Stimulated activated CD4-positive, alpha-beta T cell treated with anti-CD3 and anti-CD28 coated beads, Interleukin-15, amount 100 ng/mL, for 48 hours (primary cell): ENCODE results near the gene GNAL.
A peak's percentile ranks its signal among the peaks of the same experiment; 100 is the strongest.
"Not testable (repeated sequence)": the region's sequence is repeated elsewhere in the genome, so short reads cannot be mapped to it uniquely, and the experiment has no call there.

ENCODE experiments used
- DNase-seq, 2 donors: peaks; one replicate each; pipeline ENCODE4 v3.0.0-alpha.2; 2020; ENCODE audit warnings: low read depth in 2 of 2

Gene GNAL

DNA sequence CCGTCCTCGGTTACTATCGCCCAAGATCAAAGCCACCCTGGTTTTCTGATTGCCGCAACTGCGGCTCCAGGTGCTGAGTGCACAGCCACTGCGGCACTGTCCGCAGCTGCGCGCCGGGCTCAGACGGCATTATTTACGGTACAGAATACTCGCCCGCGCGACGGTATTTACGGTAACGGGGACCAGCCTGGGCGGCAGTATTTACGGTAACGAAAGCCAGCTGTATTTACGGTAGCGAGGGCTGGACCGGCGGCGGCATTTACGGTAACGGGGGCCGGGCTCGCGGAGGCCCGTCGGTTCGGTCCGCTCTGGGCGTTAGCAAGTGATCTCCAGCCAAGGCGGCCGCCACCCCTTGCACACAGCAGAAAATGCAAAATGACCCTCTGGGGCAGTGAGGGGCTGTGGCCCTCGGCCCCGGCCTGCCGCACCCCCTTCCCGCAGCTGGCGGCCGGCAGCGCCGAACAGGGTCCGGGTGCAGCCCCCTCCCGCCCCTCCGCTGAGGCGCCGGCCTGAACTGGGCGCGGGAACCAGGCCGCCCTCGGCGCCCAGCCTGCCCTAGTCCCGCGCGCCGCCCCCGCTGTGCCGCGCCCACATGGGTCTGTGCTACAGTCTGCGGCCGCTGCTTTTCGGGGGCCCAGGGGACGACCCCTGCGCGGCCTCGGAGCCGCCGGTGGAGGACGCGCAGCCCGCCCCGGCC, at the start of gene GNAL:
TSS of gene GNAL (plus strand) at position 293 of the 697 bp plus-strand sequence. CDS start at position 593, 300 bp downstream.
- peak; percentile 45 to 47 for DNase-seq

DNA sequence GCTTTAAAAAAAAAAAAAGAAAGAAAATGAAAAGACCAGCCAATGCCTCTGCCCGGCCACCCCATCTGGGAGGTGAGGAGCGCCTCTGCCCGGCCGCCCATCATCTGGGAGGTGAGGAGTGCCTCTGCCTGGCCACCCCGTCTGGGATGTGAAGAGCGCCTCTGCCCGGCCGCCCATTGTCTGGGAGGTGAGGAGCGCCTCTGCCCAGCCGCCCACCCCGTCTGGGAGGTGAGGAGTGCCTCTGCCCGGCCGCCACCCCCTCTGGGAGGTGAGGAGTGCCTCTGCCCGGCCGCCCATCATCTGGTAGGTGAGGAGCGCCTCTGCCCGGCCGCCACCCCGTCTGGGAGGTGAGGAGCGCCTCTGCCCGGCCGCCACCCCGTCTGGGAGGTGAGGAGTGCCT, 41.8 kb upstream of the GNAL start:
- DNase-seq: not testable (repeated sequence)

DNA sequence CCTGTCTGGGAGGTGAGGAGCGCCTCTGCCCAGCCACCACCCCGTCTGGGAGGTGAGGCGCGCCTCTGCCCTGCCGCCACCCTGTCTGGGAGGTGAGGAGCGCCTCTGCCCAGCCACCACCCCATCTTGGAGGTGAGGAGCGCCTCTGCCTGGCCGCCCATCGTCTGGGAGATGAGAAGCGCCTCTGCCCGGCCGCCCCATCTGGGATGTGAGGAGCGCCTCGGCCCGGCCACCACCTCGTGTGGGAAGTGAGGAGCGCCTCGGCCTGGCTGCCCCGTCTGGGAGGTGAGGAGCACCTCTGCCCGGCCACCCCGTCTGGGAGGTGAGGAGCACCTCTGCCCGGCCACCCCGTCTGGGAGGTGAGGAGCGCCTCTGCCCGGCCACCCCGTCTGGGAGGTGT, 41.3 kb upstream of the GNAL start:
- DNase-seq: not testable (repeated sequence)

DNA sequence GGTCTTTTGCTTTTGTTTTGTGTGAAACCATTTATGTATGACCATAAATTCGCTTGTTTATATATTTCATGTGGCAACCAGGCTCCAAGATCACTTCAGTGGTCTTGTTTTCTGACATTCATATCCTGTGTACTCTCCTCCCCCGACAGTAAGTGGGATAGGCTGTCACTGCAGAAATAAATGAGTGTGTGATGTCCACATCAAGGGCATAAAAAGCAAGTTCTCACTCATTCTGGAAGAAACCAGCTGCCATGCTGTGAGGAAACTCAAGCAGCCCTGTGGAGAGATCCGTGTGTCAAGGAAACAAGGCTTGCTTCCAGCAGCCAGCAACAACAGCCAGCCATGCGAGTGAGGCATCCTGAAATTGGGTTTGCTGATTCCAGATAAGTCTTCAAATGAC, 39.2 kb upstream of the GNAL start:
- no peak for DNase-seq

DNA sequence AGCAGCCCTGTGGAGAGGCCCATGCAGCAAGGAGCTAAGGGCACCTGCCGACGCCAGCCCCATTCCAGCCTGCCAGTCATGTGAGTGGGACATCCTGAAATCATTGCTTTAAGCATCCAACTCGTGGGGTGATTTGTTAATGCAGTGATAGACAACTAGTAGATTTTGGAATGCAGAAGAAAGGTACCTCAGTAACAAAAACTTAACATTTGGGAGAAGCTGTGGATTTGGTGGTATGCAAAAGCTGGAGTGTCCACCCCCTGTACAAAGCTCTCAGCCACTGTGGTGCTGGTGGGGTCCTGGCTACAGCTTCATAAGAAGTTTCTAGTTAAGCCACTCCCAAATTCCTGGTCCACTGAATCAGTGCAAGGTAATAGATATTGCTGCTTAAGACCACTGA, 37.2 kb upstream of the GNAL start:
- no peak for DNase-seq

DNA sequence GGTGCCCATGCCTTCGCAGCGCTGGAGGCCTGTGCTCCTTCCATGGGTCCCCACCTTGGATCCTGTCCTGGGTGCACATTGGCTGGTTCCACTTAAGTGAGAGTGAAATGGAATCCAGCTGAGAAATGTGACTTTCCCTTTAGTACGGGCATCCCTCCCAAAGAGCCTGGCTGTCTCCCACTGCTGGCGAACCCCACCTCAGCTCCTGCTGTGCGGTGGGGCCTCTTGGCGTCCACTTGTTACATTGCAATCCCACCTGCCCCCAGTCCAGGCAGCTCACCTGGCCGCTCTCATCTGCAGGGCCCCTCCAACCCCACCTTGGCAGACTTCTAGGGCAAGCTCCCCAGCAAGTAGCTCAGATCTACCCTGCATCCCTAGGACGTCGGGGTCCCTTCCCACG, 35.5 kb upstream of the GNAL start:
- no peak for DNase-seq

DNA sequence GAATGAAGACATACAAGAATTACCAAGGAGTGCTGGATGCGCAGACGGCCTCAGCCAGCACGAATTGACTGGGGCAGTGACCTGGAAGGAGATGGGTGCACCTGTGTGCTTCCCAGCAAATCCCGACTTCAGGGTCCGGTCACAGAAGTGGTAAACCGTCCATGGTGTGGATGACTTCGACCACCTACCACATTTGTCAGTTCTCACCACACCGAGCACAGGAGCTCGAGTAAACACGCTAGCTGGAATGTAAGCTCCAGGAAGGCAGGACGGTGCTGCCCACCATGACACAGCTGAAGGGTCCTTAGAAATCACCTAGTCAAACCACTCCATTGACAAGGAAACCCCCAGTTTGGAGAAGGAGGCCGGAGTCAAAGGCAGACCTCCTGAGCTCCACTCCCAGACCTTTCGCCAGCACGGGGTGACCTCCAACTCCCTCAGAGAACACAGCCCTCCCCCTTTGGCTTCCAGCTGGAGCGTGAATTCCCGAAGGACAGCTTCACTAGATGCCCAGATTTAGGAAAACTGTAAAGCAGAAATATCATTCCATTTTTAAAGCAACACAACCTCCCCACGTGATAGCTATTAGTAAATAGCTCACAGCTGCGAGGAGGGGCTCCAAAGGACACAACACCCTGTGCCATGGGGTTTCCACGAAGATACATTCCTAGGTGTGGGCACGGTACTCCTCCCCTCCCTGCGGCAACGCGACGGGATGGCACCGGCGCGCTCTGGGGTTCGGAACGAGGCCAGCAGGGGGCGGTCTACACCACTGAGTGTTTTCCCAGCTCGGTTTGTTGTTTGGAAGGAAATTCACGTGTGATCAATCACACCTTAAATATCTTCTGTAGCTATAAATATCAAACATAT, 34.1 kb upstream of the GNAL start:
- DNase-seq: peak; percentile 20 to 46

DNA sequence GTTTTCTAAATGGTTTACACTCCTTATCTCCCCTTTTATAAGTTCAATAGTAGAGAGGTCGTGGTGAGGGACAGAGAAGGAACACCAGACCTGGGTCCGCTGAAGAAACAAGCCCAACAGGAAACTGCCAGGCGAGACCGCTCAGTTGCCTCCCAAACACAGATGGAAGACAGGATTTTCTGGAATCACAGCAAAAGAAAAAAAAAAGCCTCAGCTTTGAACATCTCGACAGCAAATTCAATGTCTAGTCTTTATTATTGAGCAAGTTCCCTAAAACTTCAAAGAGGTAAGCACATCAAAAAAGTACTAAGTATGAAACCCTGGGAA, 33.5 kb upstream of the GNAL start:
- DNase-seq: no peak

DNA sequence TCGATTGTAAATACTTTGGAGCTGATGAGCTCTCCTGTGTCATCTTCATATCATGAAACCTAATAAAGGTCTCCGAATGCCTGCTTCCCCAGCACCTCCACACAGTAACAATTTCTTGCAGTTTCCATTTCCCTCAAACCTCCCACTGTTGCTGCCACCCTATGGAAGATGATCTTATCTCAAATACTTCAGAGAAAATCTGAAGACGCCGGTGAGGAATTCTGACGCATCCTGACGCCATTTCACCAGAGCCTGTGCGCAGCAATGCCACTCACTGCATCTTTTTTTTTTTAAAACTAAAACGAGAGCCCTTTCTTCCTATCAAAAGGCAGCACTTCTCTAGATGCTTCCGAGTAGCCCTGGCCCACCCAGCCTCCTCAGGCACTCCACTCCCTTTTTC, 31.9 kb upstream of the GNAL start:
- DNase-seq: no peak

DNA sequence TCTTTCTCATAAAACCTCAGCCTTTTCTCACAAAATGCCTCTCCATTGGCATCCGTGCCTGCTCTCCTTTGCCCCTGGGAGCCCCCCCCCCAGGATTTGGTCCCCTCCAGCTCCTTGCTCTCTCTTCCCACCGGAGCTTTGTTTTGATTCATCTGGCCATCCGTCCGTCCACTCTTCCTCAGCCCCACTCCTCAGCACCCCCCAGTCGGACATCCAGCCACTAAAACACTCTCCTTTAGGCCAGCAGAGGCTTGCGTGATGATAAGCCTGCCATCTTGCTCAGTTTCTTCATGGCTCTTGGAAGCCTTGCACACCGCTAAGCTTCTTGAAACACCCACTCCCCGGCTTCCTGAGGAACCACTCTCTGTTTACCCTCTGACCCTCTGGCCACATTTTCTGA, 31.5 kb upstream of the GNAL start:
- DNase-seq: no peak

DNA sequence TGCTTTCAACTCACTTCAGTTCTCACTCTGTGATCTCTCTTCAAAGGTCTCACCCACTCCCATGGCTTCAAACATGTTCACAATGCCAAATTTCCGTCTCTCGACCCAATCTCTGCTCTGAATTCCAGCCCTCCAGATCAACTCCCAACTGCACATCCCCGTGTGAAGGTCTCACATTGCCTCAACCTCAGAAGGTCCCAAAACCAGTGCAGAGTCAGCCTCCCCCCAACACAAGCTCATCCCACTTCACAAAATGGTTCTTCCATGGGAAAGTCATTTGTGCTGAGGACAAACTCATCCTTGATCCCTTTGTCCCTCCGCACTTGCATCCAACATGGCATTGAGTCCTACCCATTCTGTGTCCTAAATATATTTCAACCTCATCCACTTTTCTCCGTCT, 31.0 kb upstream of the GNAL start:
- no peak for DNase-seq

DNA sequence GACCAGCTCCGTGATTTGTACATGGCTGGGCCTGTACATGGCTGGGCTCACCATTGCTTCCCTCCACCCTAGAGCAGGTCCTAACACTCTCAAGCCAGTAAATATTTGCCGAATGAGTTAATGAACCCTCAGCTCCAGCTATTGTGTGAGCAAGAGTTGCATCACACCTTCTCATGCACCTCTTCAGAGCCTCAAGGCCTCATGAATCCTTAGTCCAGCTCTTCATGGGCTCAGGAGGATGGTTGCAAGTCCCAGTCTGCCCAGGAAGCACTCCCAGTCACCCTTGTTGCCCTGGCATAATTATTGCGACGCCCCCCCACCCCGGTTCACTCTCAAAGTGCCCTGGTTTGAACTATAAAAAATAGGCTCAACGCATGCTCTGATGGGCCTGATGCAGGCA, 30.1 kb upstream of the GNAL start:
- DNase-seq: no peak

DNA sequence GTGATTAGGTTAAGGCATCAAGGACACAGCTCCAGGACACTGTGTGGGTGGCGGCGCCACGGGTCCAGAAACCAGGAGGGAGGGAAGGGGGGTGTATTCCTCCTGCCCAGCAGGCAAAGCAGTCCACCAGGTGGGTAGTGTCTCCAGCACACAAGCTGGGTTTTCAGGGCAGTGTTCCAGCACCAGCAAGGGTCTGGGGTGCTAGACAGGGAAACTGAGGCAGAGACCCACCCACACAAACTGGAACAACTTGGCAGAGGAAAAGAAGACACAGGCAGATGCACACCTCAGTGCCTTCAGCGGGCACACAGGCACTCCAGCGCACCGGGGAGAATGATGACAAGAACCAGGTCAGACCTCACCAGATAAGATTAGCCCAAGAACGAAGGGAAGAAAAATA, 28.4 kb upstream of the GNAL start:
- DNase-seq: no peak

DNA sequence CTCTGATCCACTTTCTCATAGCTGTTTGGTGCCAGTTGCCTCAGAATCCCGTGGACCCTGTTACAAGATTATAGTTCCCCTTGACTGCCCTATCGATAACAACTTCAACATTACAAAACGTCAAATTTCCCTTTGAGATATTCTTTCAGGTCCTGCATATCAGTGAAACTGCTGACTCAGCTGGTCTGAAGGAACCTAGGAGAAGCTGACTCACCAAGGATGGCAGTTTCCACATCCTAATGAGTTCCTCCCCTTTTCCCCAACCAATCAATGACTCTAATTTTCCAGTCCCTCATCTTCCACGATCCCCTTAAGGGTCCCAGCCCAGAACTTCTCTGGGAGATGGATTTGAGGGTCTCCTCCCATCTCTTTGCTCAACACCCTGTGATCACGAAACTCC, 27.6 kb upstream of the GNAL start:
- DNase-seq: no peak

DNA sequence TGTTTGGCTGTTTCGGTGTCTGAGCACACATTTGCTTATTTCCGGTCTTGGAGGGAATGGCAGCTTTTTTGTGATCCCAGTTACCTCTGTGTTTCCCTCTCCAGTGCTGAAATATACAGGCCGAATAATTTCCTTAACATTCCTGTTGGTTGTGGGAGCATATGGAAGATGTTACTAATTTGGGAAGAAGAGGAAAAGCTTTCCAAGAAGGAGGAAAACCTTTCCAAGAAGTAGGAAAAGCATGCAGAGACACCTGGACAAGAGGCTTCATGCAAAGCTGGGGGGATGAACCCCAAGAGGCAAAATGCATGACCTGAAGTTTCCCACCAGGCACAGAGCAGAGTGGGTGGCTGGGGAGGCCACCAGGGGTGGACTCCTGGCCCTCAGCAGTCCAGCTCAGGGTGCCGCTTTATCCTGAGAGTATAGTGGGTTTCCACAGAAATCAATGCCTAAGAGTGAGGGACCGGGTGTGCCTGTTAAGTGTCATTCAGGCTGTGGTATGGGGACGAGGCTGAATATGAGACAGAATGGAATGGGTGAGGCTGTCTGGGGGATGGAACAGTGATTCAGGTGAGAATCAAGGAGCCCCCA, 25.5 kb upstream of the GNAL start:
- DNase-seq: no peak

DNA sequence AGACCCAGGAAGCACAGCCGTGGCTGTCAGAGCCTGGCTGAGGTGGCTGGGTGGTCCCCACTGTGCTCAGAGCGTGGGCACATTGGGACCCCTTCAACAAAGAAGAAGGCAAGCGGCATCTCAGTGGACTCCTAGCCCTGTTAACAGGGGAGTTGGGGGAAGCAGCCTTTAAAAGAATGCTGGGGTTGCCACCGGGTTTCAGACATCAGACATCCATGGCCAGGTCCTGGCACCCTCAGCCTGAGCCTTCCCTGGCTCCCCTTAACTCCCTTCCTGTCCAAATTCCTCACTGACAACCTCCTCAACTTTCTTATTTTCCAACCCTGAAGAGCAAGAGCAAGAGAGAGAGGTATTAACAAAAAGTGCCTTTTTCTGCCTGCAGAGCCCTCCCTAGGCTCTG, 24.8 kb upstream of the GNAL start:
- no peak for DNase-seq

DNA sequence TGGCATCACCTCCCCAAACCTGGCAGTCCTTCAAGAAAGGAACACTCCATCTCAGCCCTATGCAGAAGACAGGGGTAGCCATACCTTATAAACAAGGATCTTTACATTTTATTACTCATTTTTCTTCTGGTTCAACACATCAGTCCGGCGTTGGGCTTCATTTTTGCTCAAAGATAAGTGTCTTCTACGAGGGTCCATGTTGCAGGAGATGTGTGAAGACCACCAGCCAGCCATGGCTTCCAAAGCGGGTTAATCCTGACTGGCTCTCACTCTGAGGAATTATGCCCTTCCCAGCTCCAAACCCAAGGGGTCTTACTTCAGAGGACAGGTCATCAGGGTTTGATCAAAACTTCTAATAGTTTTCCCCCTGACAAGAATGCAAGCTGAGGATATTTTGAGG, 23.9 kb upstream of the GNAL start:
- DNase-seq: no peak

DNA sequence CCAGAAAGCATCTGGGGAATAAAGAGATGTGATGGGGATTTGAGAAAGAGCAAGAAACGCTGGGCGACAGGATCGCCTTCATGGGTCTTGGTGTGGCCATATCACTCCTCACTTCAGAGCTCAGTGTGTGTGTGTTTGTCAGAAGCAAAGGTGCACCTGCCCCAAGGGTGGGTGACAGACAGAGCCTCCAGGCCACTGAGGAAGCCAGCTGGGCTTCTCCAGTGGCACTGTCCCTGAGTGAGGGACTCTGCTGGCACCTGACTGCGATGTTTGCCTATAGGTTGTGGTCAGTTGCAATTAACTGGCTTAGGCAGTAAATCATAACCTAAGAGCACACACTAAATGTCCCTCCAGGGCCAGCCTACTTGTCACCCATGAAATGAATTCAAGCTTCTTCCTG, 23.5 kb upstream of the GNAL start:
- DNase-seq: no peak

DNA sequence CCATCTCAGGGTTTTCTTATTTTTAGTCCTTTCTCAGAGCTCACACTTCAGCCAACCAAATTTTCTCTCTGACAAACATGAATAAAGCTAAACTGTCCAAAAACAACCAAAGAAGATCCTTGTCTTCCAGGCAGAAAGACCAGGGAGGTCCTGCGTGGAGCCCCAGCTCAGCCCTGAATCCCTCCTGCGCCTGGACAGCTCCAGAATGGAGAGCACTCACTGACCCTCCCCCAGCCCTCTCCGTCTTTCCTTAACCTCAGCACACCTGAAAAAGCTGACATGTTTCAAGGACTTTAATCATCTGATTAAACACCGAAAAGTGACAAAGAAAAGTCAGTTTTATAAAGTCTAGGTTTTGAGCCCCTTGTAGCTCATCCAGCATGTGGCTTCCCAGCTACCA, 22.9 kb upstream of the GNAL start:
- no peak for DNase-seq

DNA sequence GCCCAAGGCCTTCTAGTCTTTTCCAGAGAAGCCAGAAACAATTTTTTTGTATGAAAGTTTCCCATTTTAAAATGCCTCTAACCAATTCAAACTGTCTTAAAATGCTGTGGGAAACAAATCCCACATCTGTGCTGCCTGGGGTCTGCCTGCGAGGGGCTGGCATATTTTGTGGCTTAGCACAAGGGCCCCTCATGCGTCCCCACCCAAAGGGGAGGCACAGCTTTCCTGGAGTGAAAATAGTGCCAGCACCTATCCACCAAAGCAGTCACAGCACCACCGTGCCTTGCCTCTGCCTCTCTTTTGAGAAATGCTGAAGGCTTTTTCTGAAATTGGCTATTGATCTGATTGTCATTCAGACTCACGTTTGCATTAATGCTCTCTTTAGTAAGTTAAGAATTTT, 22.2 kb upstream of the GNAL start:
- DNase-seq: no peak

DNA sequence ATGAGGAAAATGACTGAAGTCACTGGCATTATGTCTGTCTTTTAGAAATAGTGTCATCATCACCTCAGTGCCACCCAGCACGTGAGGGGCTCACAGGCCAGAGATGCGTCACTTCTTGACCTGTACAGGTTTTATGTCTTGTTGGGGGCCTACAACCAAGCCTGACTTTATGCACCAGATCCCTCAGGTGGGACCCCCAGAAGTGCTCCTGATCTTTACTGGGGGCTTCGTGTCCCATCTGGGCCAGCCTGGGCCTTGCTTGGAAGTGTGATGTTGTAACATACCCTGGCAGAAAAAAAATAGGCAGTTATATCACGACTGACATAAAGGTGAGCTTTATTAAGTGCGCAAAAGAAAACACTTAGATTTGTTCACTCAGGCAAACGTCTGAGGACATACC, 21.5 kb upstream of the GNAL start:
- no peak for DNase-seq

DNA sequence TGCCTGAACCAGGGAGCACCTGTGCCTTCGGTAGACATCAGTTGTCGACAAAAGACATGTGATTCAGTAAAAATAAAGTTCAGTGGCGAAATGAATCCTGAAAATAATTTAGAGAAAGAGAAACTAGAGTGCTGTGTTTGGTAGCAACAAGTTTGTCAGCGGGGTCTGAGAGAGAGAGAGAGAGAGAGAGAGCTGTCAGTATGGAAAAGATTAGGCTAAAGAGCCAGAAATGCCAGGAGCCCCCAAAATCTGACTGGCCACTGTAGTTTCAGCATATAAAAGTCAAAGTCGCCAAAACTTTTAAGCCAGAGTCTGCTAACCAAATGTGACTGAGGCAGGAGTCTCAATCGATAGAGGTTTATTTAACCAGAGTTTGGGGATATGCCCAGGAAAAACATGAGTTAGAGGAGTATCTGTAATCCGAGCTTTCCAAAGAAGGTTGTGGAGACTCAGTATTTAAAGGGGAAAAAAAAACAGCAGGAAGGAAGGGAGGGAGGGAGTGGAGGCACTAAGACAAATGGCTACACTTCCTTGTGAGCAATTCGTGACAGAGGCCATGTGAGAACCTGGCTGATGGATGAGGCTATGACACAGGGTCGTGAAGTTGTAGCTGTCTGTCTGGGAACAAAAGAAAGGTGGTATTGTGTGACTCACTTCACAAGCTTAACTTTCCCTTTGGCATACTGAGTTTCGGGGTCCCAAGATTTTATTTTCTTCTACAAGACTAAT, 20.5 kb upstream of the GNAL start:
- DNase-seq: no peak
